Sigmoid colon (tissue), 3 donors: ENCODE measurements around the gene FLVCR1.

ENCODE experiments used
- POLR2A ChIP-seq, 2 donors: fragments of 450-650 bp; IDR thresholded peaks; one replicate each; pipeline ENCODE4 v1.6.1; 2016; ENCODE audit warnings: antibody characterized with exemption in 2 of 2, mild to moderate bottlenecking in 2 of 2, moderate library complexity in 2 of 2
- TF ChIP-seq, protein P1 (sequence below), 4 experiments: fragments of 450-650 bp in 3 of 4; fragments of 200-600 bp in 1 of 4; IDR thresholded peaks; one replicate each; pipeline ENCODE4 v1.5.1; 2016 to 2019; ENCODE audit warnings: antibody characterized with exemption in 4 of 4, mild to moderate bottlenecking in 3 of 4, moderate library complexity in 2 of 4

DNA sequence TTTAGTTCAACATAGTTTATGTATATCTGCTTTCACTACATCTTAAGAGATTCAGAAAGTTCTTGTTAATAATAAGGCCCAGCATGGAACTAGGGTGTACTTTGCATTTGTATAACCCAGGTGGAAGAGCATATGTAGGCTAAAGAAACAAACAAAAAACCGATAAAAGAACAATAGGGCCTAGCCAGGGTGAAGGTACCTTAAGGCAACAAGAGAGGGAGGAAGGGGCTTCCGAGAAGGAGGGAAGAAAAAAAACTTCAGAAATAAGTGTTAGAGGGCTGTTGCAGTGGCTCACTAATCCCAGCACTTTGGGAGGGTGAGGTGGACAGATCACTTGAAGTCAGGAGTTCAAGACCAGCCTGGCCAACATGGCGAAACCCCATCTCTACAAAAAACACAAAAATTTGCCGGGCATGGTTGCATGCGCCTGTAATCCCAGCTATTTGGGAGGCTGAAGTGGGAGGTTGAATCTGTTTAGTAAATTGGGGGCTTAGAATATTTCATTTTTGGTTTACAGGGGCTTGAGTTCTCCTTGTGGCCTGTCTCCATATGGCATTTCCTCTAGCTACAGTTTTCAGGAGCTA is 5.9 kb upstream of the FLVCR1 start:
- TF ChIP-seq, protein P1, sequence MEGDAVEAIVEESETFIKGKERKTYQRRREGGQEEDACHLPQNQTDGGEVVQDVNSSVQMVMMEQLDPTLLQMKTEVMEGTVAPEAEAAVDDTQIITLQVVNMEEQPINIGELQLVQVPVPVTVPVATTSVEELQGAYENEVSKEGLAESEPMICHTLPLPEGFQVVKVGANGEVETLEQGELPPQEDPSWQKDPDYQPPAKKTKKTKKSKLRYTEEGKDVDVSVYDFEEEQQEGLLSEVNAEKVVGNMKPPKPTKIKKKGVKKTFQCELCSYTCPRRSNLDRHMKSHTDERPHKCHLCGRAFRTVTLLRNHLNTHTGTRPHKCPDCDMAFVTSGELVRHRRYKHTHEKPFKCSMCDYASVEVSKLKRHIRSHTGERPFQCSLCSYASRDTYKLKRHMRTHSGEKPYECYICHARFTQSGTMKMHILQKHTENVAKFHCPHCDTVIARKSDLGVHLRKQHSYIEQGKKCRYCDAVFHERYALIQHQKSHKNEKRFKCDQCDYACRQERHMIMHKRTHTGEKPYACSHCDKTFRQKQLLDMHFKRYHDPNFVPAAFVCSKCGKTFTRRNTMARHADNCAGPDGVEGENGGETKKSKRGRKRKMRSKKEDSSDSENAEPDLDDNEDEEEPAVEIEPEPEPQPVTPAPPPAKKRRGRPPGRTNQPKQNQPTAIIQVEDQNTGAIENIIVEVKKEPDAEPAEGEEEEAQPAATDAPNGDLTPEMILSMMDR (IDR thresholded peaks at IDR 0.05): no peak
- TF ChIP-seq POLR2A (IDR thresholded peaks at IDR 0.05): no peak
